Fibroblast of villous mesenchyme (primary cell): ENCODE data around the gene CXCL14. TPM values are rescaled to one million over a fixed set of nuclear protein-coding genes. Genes with fewer than 3 reads are reported as not detected.

ENCODE experiments used
- DNase-seq: peaks from one replicate; pipeline ENCODE4 v3.0.0-alpha.2; 2010; ENCODE audit warnings: low read depth
- H3K4me3 ChIP-seq: 2 replicates; pipeline ENCODE4 v1.5.1; 2011; ENCODE audit warnings: low read depth, mild to moderate bottlenecking, low read length
- CTCF ChIP-seq: IDR thresholded peaks from 2 replicates; pipeline ENCODE4 v1.5.1; 2012; ENCODE audit warnings: low read depth, mild to moderate bottlenecking, low read length; ENCODE audit not compliant: insufficient read depth
- total RNA-seq: library from RNA; depleted of rRNA; stranded (reverse); fragments of >200 nt; gene quantifications from 2 replicates; pipeline ENCODE4 v1.2.3, GENCODE V29; 2012

Gene CXCL14
- total RNA-seq, 1 donor: not detected

GRCh38 chr5:135559354-135559753 lies 19.4 kb downstream of the CXCL14 start:
- no peak overlapping the region for H3K4me3 ChIP-seq
- no peak for TF ChIP-seq CTCF
- no peak for DNase-seq

GRCh38 chr5:135557076-135557838 lies 21.5 kb downstream of the CXCL14 start:
- no peak for TF ChIP-seq CTCF
- DNase-seq: no peak

GRCh38 chr5:135556620-135557019 lies 22.2 kb downstream of the CXCL14 start:
- no peak overlapping the region for H3K4me3 ChIP-seq
- DNase-seq: no peak
- TF ChIP-seq CTCF: no peak

More at GRCh38 chr5:135557076-135557838, 21.5 kb downstream of the CXCL14 start:
- H3K4me3 ChIP-seq: no peak overlapping the region

- H3K4me3 ChIP-seq: no peak overlapping the region
- TF ChIP-seq CTCF: no peak
- DNase-seq: no peak
Measured at GRCh38 chr5:135555530-135555929, 23.3 kb downstream of the CXCL14 start.

GRCh38 chr5:135553688-135554462 lies 24.9 kb downstream of the CXCL14 start:
- H3K4me3 ChIP-seq: peak overlapping the region; percentile 25
- TF ChIP-seq CTCF: peak; percentile 41
- no peak for DNase-seq

GRCh38 chr5:135551593-135552447 lies 27.0 kb downstream of the CXCL14 start:
- DNase-seq: peak; percentile 71
- peak; percentile 86 for TF ChIP-seq CTCF
- H3K4me3 ChIP-seq: no peak overlapping the region
